HUDEP-2 (cell line): ENCODE results near the gene TBC1D4.

Experiments
- DNase-seq, 76 experiments: peaks; one replicate each; lab custom pipeline; 2025; ENCODE audit not compliant: unreplicated experiment in 76 of 76; lab: John Stamatoyannopoulos, UW

TBC1D4 gene

GRCh38 chr13:75422028-75422427, 59.9 kb downstream of the TBC1D4 start:
- no peak for DNase-seq

- no peak for DNase-seq
These were observed 60.8 kb downstream of the TBC1D4 start for GRCh38 chr13:75421133-75421532.

GRCh38 chr13:75419656-75420055, 62.3 kb downstream of the TBC1D4 start:
- DNase-seq: no peak

GRCh38 chr13:75418997-75419396, 63.0 kb downstream of the TBC1D4 start:
- DNase-seq: no peak

- no peak for DNase-seq
These were observed 63.7 kb downstream of the TBC1D4 start for GRCh38 chr13:75418186-75418843.

- DNase-seq: peak in 1 of 76 experiments; percentile 13
These were observed 64.3 kb downstream of the TBC1D4 start for GRCh38 chr13:75417656-75418055.

GRCh38 chr13:75417012-75417384, 65.0 kb downstream of the TBC1D4 start:
- peak in 39 of 76 experiments; percentile 2 to 62 (median 24) for DNase-seq

- DNase-seq: no peak
These were observed 65.5 kb downstream of the TBC1D4 start for GRCh38 chr13:75416327-75417011.

GRCh38 chr13:75415694-75416093, 66.3 kb downstream of the TBC1D4 start:
- DNase-seq: no peak

- no peak for DNase-seq
These were observed 66.8 kb downstream of the TBC1D4 start for GRCh38 chr13:75415171-75415570.

- no peak for DNase-seq
These were observed 67.7 kb downstream of the TBC1D4 start for GRCh38 chr13:75414036-75414827.

- no peak for DNase-seq
These were observed 69.9 kb downstream of the TBC1D4 start for GRCh38 chr13:75411924-75412537.

GRCh38 chr13:75410207-75410606, 71.8 kb downstream of the TBC1D4 start:
- DNase-seq: no peak

- no peak for DNase-seq
These were observed 74.0 kb downstream of the TBC1D4 start for GRCh38 chr13:75407998-75408397.

GRCh38 chr13:75407473-75407872, 74.5 kb downstream of the TBC1D4 start:
- no peak for DNase-seq

- DNase-seq: no peak
These were observed 75.8 kb downstream of the TBC1D4 start for GRCh38 chr13:75405976-75406703.

- no peak for DNase-seq
These were observed 77.2 kb downstream of the TBC1D4 start for GRCh38 chr13:75404726-75405125.

GRCh38 chr13:75402787-75403186, 79.2 kb downstream of the TBC1D4 start:
- DNase-seq: no peak

- DNase-seq: no peak
These were observed 81.2 kb downstream of the TBC1D4 start for GRCh38 chr13:75400775-75401174.

GRCh38 chr13:75399879-75400217, 82.1 kb downstream of the TBC1D4 start:
- DNase-seq: no peak
